ENCODE results near the gene NXPH3.
A peak's percentile ranks its signal among the peaks of the same experiment; 100 is the strongest.
"Not testable (repeated sequence)": the region's sequence is repeated elsewhere in the genome, so short reads cannot be mapped to it uniquely, and the experiment has no call there.

The NXPH3 gene

DNA sequence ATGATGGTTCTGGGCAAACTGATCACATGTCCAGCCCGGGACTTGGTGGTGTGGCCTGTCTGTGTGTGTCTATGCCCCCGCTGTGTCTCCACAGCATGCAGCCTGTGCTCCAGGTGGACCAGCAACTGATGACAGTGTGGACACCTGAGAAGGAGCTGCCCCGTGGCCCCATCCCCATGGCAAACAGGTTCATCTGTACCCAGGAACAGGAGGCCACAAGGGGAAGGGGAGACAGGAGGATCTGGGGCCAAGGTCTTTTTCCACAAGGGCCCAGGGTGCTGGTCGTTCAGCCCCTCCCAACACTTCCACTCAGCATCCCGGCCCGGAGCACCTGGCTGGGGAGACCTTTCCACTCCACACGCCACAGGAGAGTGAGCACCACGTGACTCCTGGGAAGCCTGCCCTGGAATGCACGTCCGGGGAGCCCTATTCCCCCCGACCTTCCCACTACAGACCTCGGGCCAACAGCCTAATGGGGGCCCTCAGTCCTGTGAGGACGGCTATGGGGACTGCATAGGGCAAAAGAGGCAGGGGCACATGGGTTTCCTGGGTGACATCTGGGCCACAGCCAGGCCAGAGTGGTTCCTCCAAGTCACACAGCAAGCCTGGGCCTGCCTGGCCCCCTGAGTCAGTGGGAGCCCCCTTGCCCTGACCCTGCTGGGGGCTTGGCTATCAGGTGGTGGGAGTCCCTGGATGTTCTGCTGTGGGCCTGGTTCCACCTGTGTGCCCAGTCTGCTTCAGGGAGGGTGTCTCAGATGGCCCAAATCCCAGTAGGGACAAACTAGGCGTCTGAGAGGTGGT, 20.8 kb upstream of the NXPH3 start:
- no peak for DNase-seq (ENCODE audit: low spot score)

DNA sequence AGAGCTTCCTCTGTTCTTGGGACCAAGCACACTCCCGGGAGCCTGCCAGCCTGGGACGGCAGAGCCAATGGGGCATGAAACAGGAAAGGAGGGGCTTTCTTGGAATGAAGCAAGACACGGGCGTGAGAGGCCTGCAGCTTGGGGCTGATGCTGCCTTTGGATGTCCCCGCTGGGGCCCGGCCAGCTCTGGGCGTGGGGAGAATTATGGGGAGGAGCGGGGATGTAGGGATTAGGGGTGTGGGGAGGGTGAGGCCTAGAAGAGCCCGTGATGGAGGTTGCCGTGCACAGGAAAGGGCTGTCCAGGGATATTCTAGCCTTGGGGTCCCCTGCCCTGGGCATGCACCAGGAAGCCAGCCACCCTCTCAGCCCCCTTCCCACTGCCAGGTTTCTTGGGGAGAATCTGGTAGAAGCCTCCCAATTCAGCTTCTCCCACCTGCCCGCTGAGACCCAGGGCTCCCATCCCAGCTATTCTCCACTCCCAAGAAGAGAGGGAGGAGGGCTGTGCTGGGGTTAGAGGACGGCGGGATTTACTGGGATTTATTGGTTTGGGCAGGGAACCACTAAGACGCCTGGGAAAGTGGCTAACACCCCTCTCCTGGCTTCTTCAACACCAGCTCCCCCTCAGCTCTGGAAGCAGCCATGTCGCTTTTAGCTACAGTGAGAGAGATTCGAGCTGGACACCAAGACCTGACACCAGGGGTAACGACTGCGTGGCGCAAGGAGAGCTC, 20.0 kb upstream of the NXPH3 start:
- DNase-seq (ENCODE audit: low spot score): no peak

DNA sequence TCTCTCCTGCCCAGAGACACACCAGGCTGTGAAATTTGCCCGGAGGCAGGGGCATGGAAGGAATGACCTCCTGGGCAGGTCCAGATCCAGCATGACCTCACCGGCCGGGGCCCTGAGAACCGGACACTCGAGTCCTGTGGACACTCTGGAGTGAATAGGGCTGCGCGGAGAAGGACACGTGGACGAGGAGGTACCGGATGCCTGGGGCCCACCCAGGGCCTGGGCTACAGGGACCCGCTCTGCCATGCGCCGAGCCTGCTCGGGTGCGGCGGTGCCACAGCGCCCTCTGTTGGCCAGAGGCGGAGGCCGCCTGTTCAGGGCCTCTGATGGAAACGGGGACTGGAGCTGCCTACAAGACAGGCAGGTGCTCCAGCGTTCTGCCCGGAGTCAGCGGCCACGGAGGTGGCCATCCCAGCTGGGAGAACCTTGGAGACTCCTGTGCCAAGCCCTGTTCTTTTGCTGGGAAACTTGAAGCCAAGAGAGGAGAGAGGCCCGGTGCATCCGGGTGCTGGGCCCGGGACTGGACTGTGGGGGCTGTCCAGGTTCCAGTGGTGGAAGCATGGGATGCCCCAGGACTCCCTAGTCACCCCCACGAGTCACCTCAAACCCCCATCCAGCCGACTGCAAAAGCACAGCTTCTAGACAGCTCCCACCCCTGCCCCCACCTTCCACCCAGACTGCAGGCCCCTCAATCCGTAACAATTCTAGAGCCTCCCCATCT, 19.3 kb upstream of the NXPH3 start:
- DNase-seq (ENCODE audit: low spot score): peak; percentile 78

DNA sequence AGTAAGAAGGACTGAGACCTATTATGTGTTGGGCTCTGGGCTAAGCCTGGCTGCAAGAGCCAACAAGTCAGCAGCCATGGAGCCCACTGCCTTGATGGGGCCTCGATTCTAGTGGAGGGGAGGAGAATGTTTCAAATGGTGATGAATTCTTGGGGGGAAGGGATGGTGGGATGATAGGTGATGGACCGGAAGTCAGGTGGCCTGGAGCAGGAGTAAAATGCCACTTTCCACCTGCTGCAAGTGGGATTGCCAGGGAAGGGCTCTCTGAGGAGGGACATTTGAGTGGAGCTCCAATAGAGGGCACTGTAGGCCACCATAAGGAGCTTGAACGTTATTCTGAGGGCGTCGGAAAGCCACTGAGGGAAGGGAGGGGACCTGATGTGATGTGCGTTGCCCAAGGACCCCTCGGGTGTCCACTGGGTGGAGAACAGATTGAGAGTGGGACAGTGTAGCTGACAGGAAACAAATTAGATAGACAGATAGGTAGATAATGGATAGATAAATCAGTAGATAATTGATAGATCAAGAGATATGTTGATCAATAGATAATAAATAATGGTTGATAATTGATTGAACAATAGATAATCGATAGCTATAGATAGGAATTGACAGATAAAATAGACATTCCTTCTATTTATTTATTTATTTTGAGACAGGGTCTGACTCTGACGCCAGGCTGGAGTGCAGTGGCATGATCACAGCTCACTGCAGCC, 18.2 kb upstream of the NXPH3 start:
- peak; percentile 69 for DNase-seq (ENCODE audit: low spot score)

DNA sequence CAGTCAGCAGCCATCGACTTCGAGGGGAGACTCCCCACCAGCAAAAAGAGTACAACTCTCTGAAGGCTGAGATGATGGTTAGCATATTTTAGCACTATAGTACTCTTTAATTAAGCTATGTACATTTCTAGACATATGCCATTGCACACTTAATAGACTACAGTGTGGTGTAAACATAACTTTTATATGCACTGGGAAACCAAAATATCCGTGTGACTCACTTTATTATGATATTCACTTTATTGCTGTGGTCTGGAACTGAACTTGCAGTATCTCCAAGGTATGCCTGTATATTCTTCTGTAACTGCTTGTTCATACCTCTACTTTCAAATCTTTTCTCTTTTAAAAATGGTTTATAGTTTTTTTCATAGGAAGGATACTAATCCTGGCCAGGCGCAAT, 11.0 kb upstream of the NXPH3 start:
- no peak for DNase-seq (ENCODE audit: low spot score)

DNA sequence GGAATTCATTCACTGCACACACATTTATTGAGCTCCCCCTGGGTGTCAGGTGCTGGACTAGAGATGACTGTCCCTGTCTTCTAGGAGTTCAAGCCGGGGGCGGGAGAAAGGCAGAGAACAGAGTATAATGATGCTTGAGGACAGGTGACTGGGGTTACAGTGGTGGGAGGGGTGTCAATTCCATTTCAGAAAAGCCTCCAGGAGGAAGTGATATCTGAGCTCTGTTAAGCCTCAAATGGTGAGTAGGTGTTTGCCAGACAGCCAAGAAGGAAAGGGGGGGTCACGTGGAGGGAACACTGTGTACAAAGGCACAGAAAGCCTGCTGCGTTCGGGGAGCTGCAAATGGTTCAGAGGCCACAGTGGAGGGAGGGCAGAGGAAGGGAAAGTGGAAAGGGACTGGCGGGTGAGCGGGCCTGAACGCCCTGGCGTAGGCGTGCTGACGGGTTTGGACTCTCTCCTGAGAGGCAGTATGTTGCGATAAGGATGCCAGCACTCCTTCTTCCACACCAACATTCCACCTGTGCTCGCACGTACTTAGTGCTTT, 9.7 kb upstream of the NXPH3 start:
- DNase-seq (ENCODE audit: low spot score): no peak

DNA sequence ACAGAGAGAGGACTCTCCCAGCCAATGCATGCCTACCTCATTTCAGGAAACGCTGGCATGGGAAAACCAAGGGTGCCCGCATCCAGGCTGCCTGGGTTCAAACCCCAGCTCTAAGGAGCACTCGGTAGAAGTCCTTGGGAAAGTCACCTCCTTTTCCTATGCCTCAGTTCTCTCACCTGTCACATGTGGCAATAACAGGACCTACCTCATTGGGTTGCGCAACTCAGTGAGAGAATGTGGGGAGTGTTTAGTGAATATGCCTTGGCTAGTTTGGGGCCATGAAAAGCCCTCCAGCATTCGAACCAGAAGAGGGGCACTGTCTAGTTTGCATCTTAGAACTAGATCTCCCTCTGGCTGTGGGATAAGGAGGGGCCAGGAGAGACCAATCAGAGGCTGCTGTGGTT, 9.0 kb upstream of the NXPH3 start:
- DNase-seq (ENCODE audit: low spot score): no peak

DNA sequence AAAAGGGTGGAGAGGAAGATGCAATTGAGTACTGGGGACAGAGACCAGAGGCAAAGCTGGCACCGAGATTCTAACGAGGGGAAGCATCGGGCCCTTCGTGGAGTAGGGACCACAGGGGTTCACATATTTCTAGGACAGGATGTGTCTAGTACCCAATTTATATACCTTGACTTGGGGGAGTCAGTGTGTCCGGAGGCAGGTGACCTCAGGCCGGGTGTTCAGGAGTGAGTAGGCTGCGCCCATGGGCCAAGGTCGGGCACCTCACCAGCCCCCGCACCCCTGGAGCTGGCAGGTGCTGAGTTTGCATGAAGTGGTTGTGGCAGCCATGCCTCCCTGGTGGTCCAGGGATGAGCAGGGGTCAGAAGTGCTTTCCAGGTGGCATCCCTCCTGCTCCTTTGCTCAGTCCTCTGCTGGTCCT, 8.6 kb upstream of the NXPH3 start:
- no peak for DNase-seq (ENCODE audit: low spot score)

DNA sequence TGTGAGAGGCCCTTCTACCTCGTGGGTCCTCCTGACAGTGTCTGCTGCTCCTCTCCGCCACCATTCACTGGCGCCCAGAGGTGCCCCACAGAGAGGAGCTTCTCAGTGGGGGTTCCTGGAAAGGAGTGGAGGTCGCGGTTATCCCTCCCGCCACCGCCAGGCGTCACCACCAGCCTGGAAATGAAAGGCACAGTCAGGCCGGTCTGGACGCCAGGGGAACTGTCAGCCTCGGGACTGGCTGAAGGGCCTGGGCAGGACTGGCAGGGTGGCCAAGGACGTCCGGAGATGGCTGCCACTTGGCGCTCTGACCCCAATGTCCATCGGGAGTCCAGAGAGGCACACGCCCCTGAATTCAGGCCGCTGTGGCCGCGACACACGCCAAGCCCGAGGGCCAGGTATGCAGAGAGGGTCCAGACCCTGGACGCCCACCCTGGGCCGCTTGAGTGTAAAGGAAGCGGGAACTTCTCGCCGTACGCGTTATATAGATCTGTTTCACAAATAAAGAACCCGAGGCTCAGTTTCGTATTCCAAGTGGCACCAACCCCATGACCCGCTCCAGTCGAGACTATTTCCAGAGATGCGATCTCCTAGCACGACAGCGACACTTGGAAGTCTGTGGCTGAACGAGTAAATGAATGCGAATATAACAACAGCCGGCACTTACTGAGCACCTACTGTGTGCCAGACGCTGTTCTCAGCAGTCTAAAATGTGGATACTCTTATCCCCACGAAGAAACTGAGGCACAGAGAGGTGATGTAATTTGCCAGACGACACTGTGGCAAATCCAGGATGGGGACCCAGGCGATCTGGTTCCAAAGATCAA, 7.6 kb upstream of the NXPH3 start:
- DNase-seq (ENCODE audit: low spot score): peak; percentile 84

DNA sequence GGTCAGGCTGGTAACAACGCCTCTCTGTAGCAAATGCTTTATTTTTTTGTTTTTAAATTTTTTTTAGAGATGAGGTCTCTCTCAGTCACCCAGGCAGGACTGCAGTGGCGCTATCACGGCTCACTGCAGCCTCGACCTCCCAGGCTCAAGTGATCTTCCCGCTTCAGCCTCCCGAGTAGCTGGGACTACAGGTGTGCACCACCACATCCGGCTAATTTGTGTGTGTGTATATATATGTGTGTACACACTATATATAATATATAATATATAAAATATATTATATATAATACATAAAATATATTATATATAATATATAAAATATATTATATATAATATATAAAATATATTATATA, 7.0 kb upstream of the NXPH3 start:
- DNase-seq (ENCODE audit: low spot score): not testable (repeated sequence)

DNA sequence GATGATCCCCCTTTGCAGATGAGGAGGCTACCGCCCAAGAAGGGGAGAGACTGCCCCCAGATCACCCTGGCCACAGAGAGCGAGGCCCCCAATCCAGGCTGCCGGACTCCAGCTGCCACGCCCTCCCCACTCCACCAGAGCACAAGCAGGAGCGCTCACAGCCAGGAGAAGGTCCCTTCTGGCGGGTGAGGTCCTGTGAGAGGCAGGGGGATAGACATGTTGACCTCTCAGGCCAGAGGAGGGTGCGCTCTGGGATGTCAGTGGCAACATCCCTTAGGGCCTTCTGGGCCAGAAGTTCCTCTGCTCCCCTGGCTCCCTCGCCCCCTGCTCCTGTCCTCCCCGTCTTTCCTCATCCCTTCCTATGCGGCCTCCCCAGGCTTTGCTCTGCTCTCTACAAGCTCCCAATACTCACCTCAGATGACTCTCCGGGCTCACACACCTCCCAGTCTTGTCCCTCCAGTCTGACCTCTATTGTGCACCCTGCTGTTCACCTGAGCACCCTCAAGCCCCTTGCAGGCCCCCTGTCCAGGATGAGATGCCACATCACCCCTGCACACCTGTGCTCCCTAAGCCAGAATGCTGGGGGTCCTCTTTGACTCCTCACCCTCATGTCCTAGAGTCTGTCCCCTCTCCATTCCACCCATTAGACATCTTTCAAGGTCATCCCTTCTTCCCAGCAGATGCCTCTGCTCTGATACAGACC, 5.0 kb upstream of the NXPH3 start:
- no peak for DNase-seq (ENCODE audit: low spot score)

DNA sequence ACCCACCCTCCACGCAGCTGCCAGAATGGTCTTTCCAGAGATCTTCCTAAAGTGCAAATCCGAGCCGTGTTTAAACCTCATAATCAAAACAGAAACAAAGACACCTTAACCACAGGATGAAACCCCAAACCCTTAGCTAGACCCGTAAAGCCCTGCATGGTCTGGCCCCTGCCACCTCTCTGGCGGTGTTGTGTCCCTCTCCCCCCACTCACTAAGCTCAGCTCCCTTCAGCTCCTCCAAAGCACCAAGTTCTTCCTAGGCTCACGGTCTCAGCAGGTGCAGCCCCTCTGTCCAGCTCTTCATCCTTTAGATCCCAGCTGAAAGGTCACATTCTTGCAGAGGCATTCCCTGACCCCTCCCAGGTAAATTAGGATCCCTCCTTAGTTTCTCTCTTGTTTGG, 4.4 kb upstream of the NXPH3 start:
- no peak for DNase-seq (ENCODE audit: low spot score)

DNA sequence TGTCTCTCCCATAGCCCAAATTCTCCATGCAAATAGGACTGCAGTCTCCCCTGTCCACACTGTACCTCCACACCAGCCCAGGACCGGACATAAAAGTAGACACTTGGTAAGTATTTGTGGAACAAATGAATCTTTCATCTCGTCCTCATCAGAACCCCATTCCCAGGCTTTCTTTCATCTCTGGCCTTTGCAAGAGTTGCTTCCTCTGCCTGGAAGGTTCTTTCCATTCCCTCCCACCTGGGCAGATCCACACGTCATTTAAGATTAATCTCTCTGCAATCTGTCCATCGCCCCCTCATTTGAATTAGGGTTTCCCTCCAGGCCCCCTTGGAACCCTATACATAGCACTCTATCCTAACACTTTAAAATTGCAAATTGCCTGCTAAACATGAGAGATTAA, 3.9 kb upstream of the NXPH3 start:
- no peak for DNase-seq (ENCODE audit: low spot score)

DNA sequence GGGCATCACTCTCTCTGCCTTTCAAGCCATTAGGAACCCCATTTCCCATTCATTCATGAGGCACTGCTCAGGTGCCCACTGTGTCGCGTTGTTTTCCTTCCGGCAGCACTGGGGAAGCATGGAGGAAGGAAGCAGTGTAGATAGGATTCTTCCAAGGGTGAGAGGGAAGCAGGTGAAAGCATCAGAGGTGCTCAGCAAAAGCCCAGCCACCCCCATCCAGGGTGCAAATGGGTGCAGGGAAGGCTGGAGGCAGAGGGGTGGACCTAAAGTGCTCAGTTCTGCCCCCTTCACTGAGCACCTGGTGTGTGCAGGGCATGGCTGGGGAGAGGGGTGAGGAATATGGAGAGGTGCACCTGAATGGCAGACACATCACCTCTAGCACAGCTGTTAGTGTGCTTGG, 3.4 kb upstream of the NXPH3 start:
- DNase-seq (ENCODE audit: low spot score): no peak

DNA sequence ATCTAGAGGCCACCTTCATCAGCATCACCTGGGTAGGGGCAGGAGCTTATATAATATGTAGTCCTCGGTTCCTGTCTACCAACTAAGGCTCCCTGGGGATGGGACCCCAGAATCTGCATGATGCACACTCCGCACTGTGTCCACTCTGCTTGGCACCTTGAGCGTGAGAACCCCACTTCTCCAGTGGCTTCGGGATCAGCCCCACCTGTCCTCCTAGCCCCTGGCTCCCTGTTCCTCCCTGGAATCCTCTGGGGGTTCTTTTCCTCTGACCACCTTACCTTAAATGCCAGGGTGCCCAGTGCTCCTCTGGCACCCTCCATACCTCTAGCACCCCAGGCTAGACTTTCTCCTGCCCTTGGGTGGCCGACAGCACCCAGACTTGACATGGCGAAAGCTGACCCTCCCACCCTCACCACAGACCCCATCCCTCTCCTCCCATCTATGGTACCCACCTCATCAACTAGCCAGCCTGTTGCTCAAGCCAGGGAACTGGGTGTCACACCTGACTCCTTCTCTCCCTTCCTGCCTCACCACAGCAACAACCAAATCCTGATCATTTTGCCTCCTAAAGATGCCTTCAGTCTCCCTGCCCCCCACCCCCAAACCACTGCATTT, 2.8 kb upstream of the NXPH3 start:
- no peak for DNase-seq (ENCODE audit: low spot score)

DNA sequence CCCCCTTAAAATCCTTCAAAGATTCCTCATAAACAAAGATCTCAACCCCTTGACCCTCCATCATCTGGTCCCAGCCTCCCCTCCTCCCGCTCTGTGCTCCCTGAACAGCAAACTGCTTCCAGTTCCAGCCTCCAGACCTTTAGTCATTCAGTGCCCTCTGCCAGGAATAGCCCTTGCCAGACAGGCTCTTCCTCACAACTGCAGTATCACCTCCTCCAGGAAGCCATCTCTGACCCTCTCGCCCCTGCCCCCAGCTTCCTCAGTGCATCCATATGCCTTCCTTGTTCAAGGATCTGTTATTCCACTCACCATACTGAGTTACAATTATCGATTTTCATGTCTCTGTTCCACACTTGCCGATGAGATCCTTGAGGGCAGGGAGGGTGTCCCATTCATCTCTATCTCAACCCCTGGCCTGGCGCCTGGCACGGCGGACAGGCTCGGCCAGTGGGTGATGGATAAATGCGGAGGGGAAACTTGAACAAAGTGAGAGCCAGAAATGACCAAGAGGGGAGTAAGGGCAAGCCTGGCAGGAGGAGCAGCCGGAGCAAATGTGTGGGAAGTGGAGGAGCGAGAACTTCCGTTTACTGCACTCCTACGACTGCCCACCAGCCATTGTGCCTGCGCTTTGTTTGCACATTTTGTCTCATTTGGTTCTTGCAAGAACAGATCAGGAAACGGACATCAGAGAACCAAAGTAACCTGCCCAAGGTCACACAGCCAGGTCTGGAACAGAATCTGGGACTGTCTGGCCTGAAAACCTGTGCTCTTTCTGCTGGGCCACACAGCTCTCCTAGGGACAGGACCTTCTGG, 2.0 kb upstream of the NXPH3 start:
- DNase-seq (ENCODE audit: low spot score): no peak

DNA sequence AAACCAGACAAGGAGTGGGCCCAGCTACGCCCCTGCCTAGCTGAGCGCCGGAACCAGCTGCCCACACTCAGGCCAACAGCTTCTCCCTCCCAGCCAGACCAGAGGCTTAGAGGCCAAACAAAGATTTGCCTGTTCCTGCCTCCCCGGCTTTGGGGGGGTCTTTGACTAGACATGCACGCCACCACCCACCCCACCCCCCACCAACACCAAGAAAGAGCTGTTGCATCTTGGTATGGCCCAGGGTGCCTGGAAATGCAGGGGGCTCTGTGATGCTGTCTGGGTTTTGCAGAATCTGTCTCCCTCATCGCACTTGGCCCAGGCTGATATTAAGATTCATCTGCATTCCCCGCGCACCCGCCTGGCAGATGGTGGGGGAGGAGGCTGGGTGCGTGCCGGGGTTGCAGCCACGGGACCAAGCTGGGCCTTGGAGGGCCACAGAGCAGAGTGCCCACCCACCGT, 1.3 kb upstream of the NXPH3 start:
- no peak for DNase-seq (ENCODE audit: low spot score)

DNA sequence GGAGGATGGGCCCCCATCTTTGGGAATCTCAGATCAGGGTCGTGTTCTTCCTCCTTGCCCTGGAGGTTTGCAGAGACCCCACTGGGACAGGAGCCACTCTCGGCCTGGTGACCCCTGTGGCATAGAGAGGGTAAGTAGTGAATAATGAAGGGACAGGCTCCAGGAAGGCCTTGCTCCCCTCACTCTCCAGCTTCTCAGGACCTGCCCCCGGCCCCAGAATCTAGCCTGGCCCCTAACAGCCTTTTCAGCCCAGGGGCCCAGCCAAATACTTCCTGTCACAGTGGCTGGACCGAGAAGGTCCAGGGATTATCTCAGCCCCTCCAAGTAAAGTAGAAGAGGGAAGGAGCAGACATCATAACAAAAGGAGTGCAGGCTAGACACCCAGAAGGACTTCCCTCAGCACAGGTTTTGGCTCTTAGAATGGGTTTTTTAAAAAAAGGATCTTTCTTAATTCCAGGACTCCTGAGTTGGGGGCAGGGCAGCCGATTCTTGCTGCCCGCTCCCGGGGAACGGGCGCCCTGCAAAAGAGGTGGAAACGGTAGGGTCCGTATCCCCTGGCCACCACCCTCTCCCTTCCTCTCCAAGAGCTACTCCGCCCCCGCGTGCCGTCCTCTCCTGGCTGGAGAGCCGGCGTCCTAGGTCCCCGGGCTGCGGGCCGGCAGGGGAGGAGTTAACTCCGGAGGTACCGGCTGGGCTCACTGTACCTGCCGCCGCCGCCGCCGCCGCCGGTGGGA, 559 bp upstream of the NXPH3 start:
- no peak for DNase-seq (ENCODE audit: low spot score)

Data from RKO (cell line).